ENCODE results near the gene PLBD2.

GRCh38 chr12:113401066-113402000 is 42.9 kb downstream of the PLBD2 start:
- no peak for TF ChIP-seq CTCF (IDR thresholded peaks at IDR 0.05; ENCODE audit: insufficient read depth, low read depth, low read length)
- no peak for TF ChIP-seq EZH2 (IDR thresholded peaks at IDR 0.05; ENCODE audit: insufficient read depth, low read length)

Measured in astrocyte (in vitro differentiated cells and primary cell).